Measurements from ENCODE around the gene TNFAIP3. TPM values are rescaled to one million over a fixed set of nuclear protein-coding genes. Genes with fewer than 3 reads are reported as not detected.
"Not testable (repeated sequence)": the region's sequence is repeated elsewhere in the genome, so short reads cannot be mapped to it uniquely, and the experiment has no call there.

Gene TNFAIP3
- polyA plus RNA-seq, 1 experiment = 6.3 TPM

DNA sequence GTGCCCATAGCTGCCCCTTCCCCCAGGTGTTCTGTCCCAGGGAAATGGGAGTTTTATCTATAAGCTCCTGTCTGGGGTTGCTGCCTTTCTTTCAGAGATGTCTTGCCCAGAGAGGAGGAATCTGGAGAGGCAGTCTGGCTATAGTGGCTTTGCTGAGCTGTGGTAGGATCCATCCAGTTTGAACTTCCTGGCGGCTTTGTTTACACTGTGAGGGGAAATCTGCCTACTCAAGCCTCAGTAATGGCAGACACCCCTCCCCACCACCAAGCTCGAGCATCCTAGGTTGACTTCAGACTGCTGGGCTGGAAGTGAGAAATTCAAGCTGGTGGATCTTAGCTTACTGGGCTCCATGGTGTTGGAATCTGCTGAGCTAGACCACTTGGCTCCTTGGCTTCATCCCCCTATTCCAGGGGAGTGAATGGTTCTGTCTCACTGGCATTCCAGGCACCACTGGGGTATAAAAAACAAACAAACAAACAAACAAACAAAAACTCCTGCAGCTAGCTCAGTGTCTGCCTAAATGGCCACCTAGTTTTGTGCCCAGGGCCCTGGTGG lies 24.0 kb downstream of the TNFAIP3 start:
- H3K27me3 ChIP-seq (ENCODE audit: control insufficient read depth, insufficient read depth, low read length) = no peaks in the 10 kb centered on the region
- ChIA-PET CTCF (interaction anchor here (0.7 to 1.2 kb wide), 3 partner anchors 9 to 41 kb away, joined by 3 read pairs; no protein-coding TSS in a partner anchor), POLR2A (no interaction called here)

GRCh38 chr6:137892271-137892708 lies 25.2 kb downstream of the TNFAIP3 start:
- H3K36me3 ChIP-seq (ENCODE audit: control insufficient read depth, insufficient read depth, low read length) = no peaks in the 10 kb centered on the region
- POLR2A ChIA-PET = no interaction called here
- CTCF ChIA-PET = no interaction called here
- H3K4me3 ChIP-seq (ENCODE audit: low read depth, low read length) = no peak overlapping the region
- no peaks in the 10 kb centered on the region for H3K27me3 ChIP-seq (ENCODE audit: control insufficient read depth, insufficient read depth, low read length)
- no peak for TF ChIP-seq CTCF (IDR thresholded peaks at IDR 0.05; ENCODE audit: insufficient read depth, low read depth, low read length)
- DNase-seq (ENCODE audit: low read depth) = peak; percentile 57

More for the DNA sequence above, 24.0 kb downstream of the TNFAIP3 start:
- no peak for DNase-seq (ENCODE audit: low read depth)
- Histone ChIP-seq H3K36me3 (ENCODE audit: control insufficient read depth, insufficient read depth, low read length) (no peaks in the 10 kb centered on the region), H3K4me3 (ENCODE audit: low read depth, low read length) (no peak overlapping the region)
- TF ChIP-seq CTCF (IDR thresholded peaks at IDR 0.05; ENCODE audit: insufficient read depth, low read depth, low read length) = no peak

GRCh38 chr6:137893181-137893580 lies 26.1 kb downstream of the TNFAIP3 start:
- H3K36me3 ChIP-seq (ENCODE audit: control insufficient read depth, insufficient read depth, low read length) = no peaks in the 10 kb centered on the region
- H3K27me3 ChIP-seq (ENCODE audit: control insufficient read depth, insufficient read depth, low read length) = no peaks in the 10 kb centered on the region
- CTCF ChIA-PET = no interaction called here
- TF ChIP-seq CTCF (IDR thresholded peaks at IDR 0.05; ENCODE audit: insufficient read depth, low read depth, low read length) = no peak
- H3K4me3 ChIP-seq (ENCODE audit: low read depth, low read length) = no peak overlapping the region
- no peak for DNase-seq (ENCODE audit: low read depth)
- POLR2A ChIA-PET = no interaction called here

- POLR2A ChIA-PET = no interaction called here
- DNase-seq (ENCODE audit: low read depth) = no peak
- Histone ChIP-seq H3K36me3 (ENCODE audit: control insufficient read depth, insufficient read depth, low read length) (no peaks in the 10 kb centered on the region), H3K27me3 (ENCODE audit: control insufficient read depth, insufficient read depth, low read length) (no peaks in the 10 kb centered on the region), H3K4me3 (ENCODE audit: low read depth, low read length) (no peak overlapping the region)
- CTCF ChIA-PET = interaction anchor here (0.7 kb wide), 1 partner anchor 404 kb away, joined by 4 read pairs; no protein-coding TSS in a partner anchor
- no peak for TF ChIP-seq CTCF (IDR thresholded peaks at IDR 0.05; ENCODE audit: insufficient read depth, low read depth, low read length)
Observed at GRCh38 chr6:137893726-137894125, 26.7 kb downstream of the TNFAIP3 start.

- POLR2A ChIA-PET; DNase-seq (ENCODE audit: low read depth); H3K36me3 ChIP-seq (ENCODE audit: control insufficient read depth, insufficient read depth, low read length); H3K27me3 ChIP-seq (ENCODE audit: control insufficient read depth, insufficient read depth, low read length); H3K4me3 ChIP-seq (ENCODE audit: low read depth, low read length): not testable (repeated sequence)
- CTCF ChIA-PET = interaction anchor here (0.7 to 1.6 kb wide), 3 partner anchors 17 to 50 kb away, joined by 3 to 7 read pairs (median 3); no protein-coding TSS in a partner anchor
Observed at GRCh38 chr6:137894378-137894777, 27.3 kb downstream of the TNFAIP3 start.
